SK-N-SH (cell line): ENCODE data around the gene FLYWCH1. TPM values are rescaled to one million over a fixed set of nuclear protein-coding genes. Genes with fewer than 3 reads are reported as not detected.
A peak's percentile ranks its signal among the peaks of the same experiment; 100 is the strongest.

Experiments
- CTCF ChIA-PET: fragments of 300-600, 350-600 bp; formaldehyde crosslinking; extraction: SDS; loops from one replicate; lab custom pipeline; 2021; lab: Yijun Ruan, JAX
- POLR2A ChIA-PET: fragments of 350-600 bp; sonication (Branson Sonifier 250); formaldehyde crosslinking; extraction: SDS; loops from one replicate; lab custom pipeline; 2020; ENCODE audit warnings: antibody characterized with exemption, inconsistent platforms; lab: Yijun Ruan, JAX
- DNase-seq: peaks from one replicate; pipeline ENCODE4 v3.0.0; 2012
- H2AFZ ChIP-seq: fragments of 200-600 bp; sonication (generic); 2 replicates; pipeline ENCODE4 v1.8.1; 2016; ENCODE audit warnings: antibody characterized with exemption, mild to moderate bottlenecking, low read depth
- H3F3A ChIP-seq: fragments of 200-600 bp; sonication (generic); replicated peaks from 2 replicates; pipeline ENCODE3; 2016; ENCODE audit warnings: antibody characterized with exemption, mild to moderate bottlenecking; ENCODE audit not compliant: insufficient read depth
- H3K27ac ChIP-seq, 2 experiments: fragments of 200-500 bp in 1 of 2; fragments of 200-600 bp in 1 of 2; sonication (Bioruptor generic) in 1 of 2; sonication (generic), shearing (Covaris generic) in 1 of 2; 2 replicates each; pipeline versions ENCODE4 v1.5.1 to v1.6.1; 2014 to 2016; ENCODE audit warnings: low read depth in 2 of 2, inconsistent platforms in 1 of 2, low read length in 1 of 2, mild to moderate bottlenecking in 1 of 2, mixed read lengths in 1 of 2
- H3K27me3 ChIP-seq: fragments of 200-600 bp; sonication (generic), shearing (Covaris generic); 2 replicates; pipeline ENCODE4 v1.6.1; 2016; ENCODE audit warnings: mixed run types; ENCODE audit not compliant: insufficient read depth
- H3K36me3 ChIP-seq, 2 experiments: fragments of 200-500 bp in 1 of 2; fragments of 200-600 bp in 1 of 2; sonication (Bioruptor generic) in 1 of 2; sonication (generic) in 1 of 2; replicated peaks in 1 of 2; 2 replicates each; pipeline versions ENCODE3 to v1.5.1; 2014 to 2016; ENCODE audit warnings: low read length in 1 of 2, mild to moderate bottlenecking in 1 of 2; ENCODE audit not compliant: insufficient read depth in 2 of 2, control insufficient read depth in 1 of 2
- H3K4me1 ChIP-seq, 2 experiments: fragments of 200-500 bp in 1 of 2; fragments of 200-600 bp in 1 of 2; sonication (Bioruptor generic) in 1 of 2; sonication (generic), shearing (Covaris generic) in 1 of 2; 2 replicates each; pipeline versions ENCODE4 v1.5.1 to v1.6.1; 2014 to 2016; ENCODE audit warnings: low read depth in 1 of 2, low read length in 1 of 2, mixed run types in 1 of 2; ENCODE audit not compliant: insufficient read depth in 2 of 2, control insufficient read depth in 1 of 2
- H3K4me2 ChIP-seq: fragments of 200-600 bp; sonication (generic), shearing (Covaris generic); 2 replicates; pipeline ENCODE4 v1.6.1; 2017; ENCODE audit warnings: mixed run types
- H3K4me3 ChIP-seq, 2 experiments: fragments of 200-500 bp in 1 of 2; fragments of 200-600 bp in 1 of 2; sonication (Bioruptor generic) in 1 of 2; sonication (generic), shearing (Covaris generic) in 1 of 2; 2 replicates each; pipeline versions ENCODE4 v1.5.1 to v1.8.1; 2014 to 2016; ENCODE audit warnings: low read depth in 2 of 2, inconsistent platforms in 1 of 2, low read length in 1 of 2, mild to moderate bottlenecking in 1 of 2, mixed read lengths in 1 of 2, moderate library complexity in 1 of 2
- H3K79me2 ChIP-seq: fragments of 200-600 bp; sonication (generic); 2 replicates; pipeline ENCODE4 v1.8.1; 2017; ENCODE audit warnings: mild to moderate bottlenecking; ENCODE audit not compliant: insufficient read depth
- H3K9ac ChIP-seq: fragments of 200-600 bp; sonication (generic); 2 replicates; pipeline ENCODE4 v1.6.1; 2017; ENCODE audit warnings: mixed run types
- H3K9me2 ChIP-seq: fragments of 200-600 bp; sonication (generic); 2 replicates; pipeline ENCODE4 v1.6.1; 2017; ENCODE audit warnings: mixed run types
- H3K9me3 ChIP-seq: fragments of 200-600 bp; sonication (generic); 2 replicates; pipeline ENCODE4 v1.6.1; 2017; ENCODE audit warnings: mixed run types, mild to moderate bottlenecking, moderate library complexity
- H4K20me1 ChIP-seq: fragments of 200-600 bp; sonication (generic); 2 replicates; pipeline ENCODE4 v1.6.1; 2017; ENCODE audit warnings: mild to moderate bottlenecking, mixed run types; ENCODE audit not compliant: insufficient read depth
- CHD2 ChIP-seq: fragments of 150-350 bp; IDR thresholded peaks from 2 replicates; pipeline ENCODE4 v1.6.1; 2018; ENCODE audit warnings: low read length; ENCODE audit not compliant: partially characterized antibody
- ELF1 ChIP-seq: IDR thresholded peaks from 2 replicates; pipeline ENCODE4 v1.4.0; 2012
- EP300 ChIP-seq, 2 experiments: IDR thresholded peaks; 2 replicates each; pipeline versions ENCODE4 v1.4.0 to v1.6.1; 2012; ENCODE audit warnings: borderline replicate concordance in 1 of 2, low read depth in 1 of 2, low read length in 1 of 2
- FOXJ3 ChIP-seq: sonication (generic); formaldehyde crosslinking; IDR thresholded peaks from 2 replicates; pipeline ENCODE4 v1.5.1; 2020; ENCODE audit warnings: mild to moderate bottlenecking, missing genetic modification reagents
- FOXM1 ChIP-seq: IDR thresholded peaks from 2 replicates; pipeline ENCODE4 v1.4.0; 2012; ENCODE audit warnings: low read depth, mild to moderate bottlenecking
- GATA2 ChIP-seq: sonication (generic); formaldehyde crosslinking; IDR thresholded peaks from 2 replicates; pipeline ENCODE4 v1.5.0; 2020; ENCODE audit warnings: mild to moderate bottlenecking, missing genetic modification reagents
- JUND ChIP-seq: IDR thresholded peaks from 2 replicates; pipeline ENCODE4 v1.4.0; 2012
- MEF2A ChIP-seq: IDR thresholded peaks from 2 replicates; pipeline ENCODE4 v1.4.0; 2012; ENCODE audit warnings: low read depth, borderline replicate concordance
- MXI1 ChIP-seq: IDR thresholded peaks from 2 replicates; pipeline ENCODE4 v1.6.1; 2012; ENCODE audit warnings: mild to moderate bottlenecking, low read depth, low read length, improper control_type of control experiment
- NFIC ChIP-seq: IDR thresholded peaks from 2 replicates; pipeline ENCODE4 v1.4.0; 2012; ENCODE audit warnings: borderline replicate concordance
- POLR2AphosphoS5 ChIP-seq: IDR thresholded peaks from 2 replicates; pipeline ENCODE4 v1.6.1; 2012; ENCODE audit warnings: low read depth, low read length
- RAD21 ChIP-seq: IDR thresholded peaks from 2 replicates; pipeline ENCODE4 v1.6.1; 2012; ENCODE audit warnings: mild to moderate bottlenecking, low read length
- RXRA ChIP-seq: IDR thresholded peaks from 2 replicates; pipeline ENCODE4 v1.4.0; 2012; ENCODE audit warnings: low read depth, mild to moderate bottlenecking, borderline replicate concordance
- SMC3 ChIP-seq: IDR thresholded peaks from 2 replicates; pipeline ENCODE4 v1.6.1; 2012; ENCODE audit warnings: low read depth, low read length, improper control_type of control experiment
- TAF1 ChIP-seq: IDR thresholded peaks from 2 replicates; pipeline ENCODE4 v1.6.1; 2012; ENCODE audit warnings: low read depth, mild to moderate bottlenecking, low read length, moderate library complexity, borderline replicate concordance
- TCF12 ChIP-seq: IDR thresholded peaks from 2 replicates; pipeline ENCODE4 v1.4.0; 2012
- TEAD4 ChIP-seq: IDR thresholded peaks from 2 replicates; pipeline ENCODE4 v1.4.0; 2012; ENCODE audit warnings: mild to moderate bottlenecking, borderline replicate concordance; ENCODE audit not compliant: insufficient read depth
- YY1 ChIP-seq: IDR thresholded peaks from 2 replicates; pipeline ENCODE4 v1.4.0; 2012; ENCODE audit warnings: low read depth, mild to moderate bottlenecking
- WGBS: methylation state at CpG from one replicate; pipeline ENCODE4 v1.1.6; 2017; ENCODE audit warnings: low lambda C conversion rate; 5-methylcytosine and 5-hydroxymethylcytosine counted together
- polyA plus RNA-seq, 3 experiments: library from polyadenylated mRNA; depleted of rRNA; stranded (reverse); fragments of >200 nt; gene quantifications; 2 replicates each; pipeline ENCODE4 v1.2.3, GENCODE V29; 2012
- TF ChIP-seq, protein P1 (sequence below): IDR thresholded peaks from 2 replicates; pipeline ENCODE4 v1.4.0; 2012; ENCODE audit warnings: low read depth
- TF ChIP-seq, protein P2 (sequence below): IDR thresholded peaks from 2 replicates; pipeline ENCODE4 v1.4.0; 2012; ENCODE audit warnings: low read depth, borderline replicate concordance
- TF ChIP-seq, protein P3 (sequence below): fragments of 150-350 bp; IDR thresholded peaks from 2 replicates; pipeline ENCODE4 v1.6.1; 2016; ENCODE audit warnings: mild to moderate bottlenecking, low read depth, low read length
- TF ChIP-seq, protein P4 (sequence below): fragments of 200-600 bp; sonication (generic); IDR thresholded peaks from 2 replicates; pipeline ENCODE4 v1.6.1; 2017; ENCODE audit warnings: antibody characterized with exemption, mild to moderate bottlenecking, moderate library complexity

The FLYWCH1 gene
- polyA plus RNA-seq, 1 of the 3 experiments (the other 2 are of a cell fraction): 30.1 TPM

DNA sequence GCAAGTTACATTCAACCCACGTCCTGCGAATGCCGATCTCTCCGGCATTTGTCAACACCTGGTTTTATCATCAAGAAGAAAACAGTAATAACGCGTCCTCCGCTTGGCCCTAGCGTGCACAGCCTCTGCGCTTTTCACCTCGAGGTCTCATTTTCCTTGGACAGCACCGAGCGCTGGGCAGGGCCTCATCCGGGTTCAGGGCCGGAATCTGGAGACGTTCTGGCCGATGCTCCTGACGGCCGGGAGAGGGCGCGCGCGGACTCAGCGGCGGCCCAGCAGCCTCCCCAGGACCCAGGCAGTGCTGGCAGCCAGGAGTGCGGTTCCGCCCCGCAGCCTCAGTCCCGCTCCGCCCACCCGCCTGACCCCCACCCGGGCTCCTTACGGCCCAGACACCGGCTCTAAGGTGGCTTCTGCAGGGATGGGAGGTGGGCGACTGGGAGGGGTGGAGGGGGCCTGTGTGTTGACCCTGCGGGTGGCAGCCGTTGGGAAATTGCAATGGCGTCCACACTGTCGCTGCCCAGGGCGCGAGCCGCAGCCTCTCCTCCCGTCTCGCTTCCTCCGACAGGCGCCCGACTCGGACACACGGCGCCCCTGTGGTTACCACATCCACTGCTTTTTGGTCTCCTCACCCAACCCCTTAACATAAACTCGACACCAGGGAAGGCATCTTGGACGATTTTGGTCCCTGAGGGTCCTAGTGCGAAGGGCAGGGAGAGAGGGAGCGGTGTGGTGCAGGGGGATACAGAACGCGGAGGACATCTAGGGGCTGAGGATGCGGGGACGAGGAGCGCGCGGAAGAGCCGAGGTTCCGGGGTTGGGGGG is 7.4 kb upstream of the FLYWCH1 start:
- peaks cover 6 to 8% of the 10 kb centered on the region in 2 experiments; a peak in 2 of 4 replicates for H3K4me1 ChIP-seq
- CTCF ChIA-PET: interaction anchor here (0.9 to 2.2 kb wide), 4 partner anchors 9 to 127 kb away, joined by 3 to 6 read pairs (median 5); no protein-coding TSS in a partner anchor
- peak overlapping the region; percentile 72 to 87 for H3K27ac ChIP-seq
- peaks cover 20% of the 10 kb centered on the region for H3F3A ChIP-seq
- H3K79me2 ChIP-seq: peaks cover 3% of the 10 kb centered on the region; the same call in 1 of the 2 replicates
- peak overlapping the region; percentile 77; the same call in 1 of the 2 replicates for H2AFZ ChIP-seq
- H3K4me3 ChIP-seq: peak overlapping the region; percentile 73 to 95
- no peaks in the 10 kb centered on the region for H3K9me3 ChIP-seq
- no peaks in the 10 kb centered on the region for H3K9me2 ChIP-seq
- no peaks in the 10 kb centered on the region for H3K27me3 ChIP-seq
- H3K4me2 ChIP-seq: peak overlapping the region; percentile 98
- 1% methylated on average over 45 of the region's 62 CpGs for WGBS
- DNase-seq: peak; percentile 89
- peaks cover 0 to 2% of the 10 kb centered on the region in 2 experiments for H3K36me3 ChIP-seq
- no peaks in the 10 kb centered on the region for H4K20me1 ChIP-seq
- H3K9ac ChIP-seq: peak overlapping the region; percentile 88
- TF ChIP-seq SMC3: peak; percentile 60
- TF ChIP-seq CHD2: peak; percentile 55
- peak; percentile 28; the same call in 1 of the 2 replicates for TF ChIP-seq ELF1
- TF ChIP-seq TCF12: no peak; the same call in 1 of the 2 replicates
- TF ChIP-seq RXRA: no peak
- TF ChIP-seq FOXJ3 (CRISPR knock-in tag): no peak
- TF ChIP-seq RAD21: peak; percentile 46
- no peak for TF ChIP-seq EP300 (IDR thresholded peaks at IDR 0.05; ENCODE audit: borderline replicate concordance in 1 of 2, low read depth in 1 of 2, low read length in 1 of 2)
- TF ChIP-seq FOXM1: no peak
- TF ChIP-seq, protein P1, sequence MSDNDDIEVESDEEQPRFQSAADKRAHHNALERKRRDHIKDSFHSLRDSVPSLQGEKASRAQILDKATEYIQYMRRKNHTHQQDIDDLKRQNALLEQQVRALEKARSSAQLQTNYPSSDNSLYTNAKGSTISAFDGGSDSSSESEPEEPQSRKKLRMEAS: peak; percentile 70; the same call in 1 of the 2 replicates
- no peak for TF ChIP-seq GATA2 (CRISPR knock-in tag)
- TF ChIP-seq, protein P2, sequence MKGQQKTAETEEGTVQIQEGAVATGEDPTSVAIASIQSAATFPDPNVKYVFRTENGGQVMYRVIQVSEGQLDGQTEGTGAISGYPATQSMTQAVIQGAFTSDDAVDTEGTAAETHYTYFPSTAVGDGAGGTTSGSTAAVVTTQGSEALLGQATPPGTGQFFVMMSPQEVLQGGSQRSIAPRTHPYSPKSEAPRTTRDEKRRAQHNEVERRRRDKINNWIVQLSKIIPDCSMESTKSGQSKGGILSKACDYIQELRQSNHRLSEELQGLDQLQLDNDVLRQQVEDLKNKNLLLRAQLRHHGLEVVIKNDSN: no peak
- TF ChIP-seq, protein P3, sequence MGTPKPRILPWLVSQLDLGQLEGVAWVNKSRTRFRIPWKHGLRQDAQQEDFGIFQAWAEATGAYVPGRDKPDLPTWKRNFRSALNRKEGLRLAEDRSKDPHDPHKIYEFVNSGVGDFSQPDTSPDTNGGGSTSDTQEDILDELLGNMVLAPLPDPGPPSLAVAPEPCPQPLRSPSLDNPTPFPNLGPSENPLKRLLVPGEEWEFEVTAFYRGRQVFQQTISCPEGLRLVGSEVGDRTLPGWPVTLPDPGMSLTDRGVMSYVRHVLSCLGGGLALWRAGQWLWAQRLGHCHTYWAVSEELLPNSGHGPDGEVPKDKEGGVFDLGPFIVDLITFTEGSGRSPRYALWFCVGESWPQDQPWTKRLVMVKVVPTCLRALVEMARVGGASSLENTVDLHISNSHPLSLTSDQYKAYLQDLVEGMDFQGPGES: no peak
- TF ChIP-seq, protein P4, sequence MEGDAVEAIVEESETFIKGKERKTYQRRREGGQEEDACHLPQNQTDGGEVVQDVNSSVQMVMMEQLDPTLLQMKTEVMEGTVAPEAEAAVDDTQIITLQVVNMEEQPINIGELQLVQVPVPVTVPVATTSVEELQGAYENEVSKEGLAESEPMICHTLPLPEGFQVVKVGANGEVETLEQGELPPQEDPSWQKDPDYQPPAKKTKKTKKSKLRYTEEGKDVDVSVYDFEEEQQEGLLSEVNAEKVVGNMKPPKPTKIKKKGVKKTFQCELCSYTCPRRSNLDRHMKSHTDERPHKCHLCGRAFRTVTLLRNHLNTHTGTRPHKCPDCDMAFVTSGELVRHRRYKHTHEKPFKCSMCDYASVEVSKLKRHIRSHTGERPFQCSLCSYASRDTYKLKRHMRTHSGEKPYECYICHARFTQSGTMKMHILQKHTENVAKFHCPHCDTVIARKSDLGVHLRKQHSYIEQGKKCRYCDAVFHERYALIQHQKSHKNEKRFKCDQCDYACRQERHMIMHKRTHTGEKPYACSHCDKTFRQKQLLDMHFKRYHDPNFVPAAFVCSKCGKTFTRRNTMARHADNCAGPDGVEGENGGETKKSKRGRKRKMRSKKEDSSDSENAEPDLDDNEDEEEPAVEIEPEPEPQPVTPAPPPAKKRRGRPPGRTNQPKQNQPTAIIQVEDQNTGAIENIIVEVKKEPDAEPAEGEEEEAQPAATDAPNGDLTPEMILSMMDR: peak; percentile 84
- peak; percentile 72 for TF ChIP-seq MXI1
- no peak for TF ChIP-seq MEF2A
- TF ChIP-seq YY1: peak; percentile 83
- TF ChIP-seq POLR2AphosphoS5: peak; percentile 80
- TF ChIP-seq TEAD4: no peak
- TF ChIP-seq TAF1: peak; percentile 52
- TF ChIP-seq NFIC: no peak
- no peak for TF ChIP-seq JUND
- TF ChIP-seq, all 33 proteins: peak for 10
- POLR2A ChIA-PET: interaction anchor here (1.0 kb wide), 1 partner anchor 22 kb away, joined by 3 read pairs; no protein-coding TSS in a partner anchor
